Stimulated activated CD4-positive, alpha-beta T cell treated with anti-CD3 and anti-CD28 coated beads, Interleukin-4, amount 100 ng/mL, for 24 hours (primary cell): ENCODE measurements around the gene SF3B4.
A peak's percentile ranks its signal among the peaks of the same experiment; 100 is the strongest.
"Not testable (repeated sequence)": the region's sequence is repeated elsewhere in the genome, so short reads cannot be mapped to it uniquely, and the experiment has no call there.

ENCODE experiments used
- DNase-seq: peaks from one replicate; pipeline ENCODE4 v3.0.0-alpha.2; 2020

Gene SF3B4, protein sequence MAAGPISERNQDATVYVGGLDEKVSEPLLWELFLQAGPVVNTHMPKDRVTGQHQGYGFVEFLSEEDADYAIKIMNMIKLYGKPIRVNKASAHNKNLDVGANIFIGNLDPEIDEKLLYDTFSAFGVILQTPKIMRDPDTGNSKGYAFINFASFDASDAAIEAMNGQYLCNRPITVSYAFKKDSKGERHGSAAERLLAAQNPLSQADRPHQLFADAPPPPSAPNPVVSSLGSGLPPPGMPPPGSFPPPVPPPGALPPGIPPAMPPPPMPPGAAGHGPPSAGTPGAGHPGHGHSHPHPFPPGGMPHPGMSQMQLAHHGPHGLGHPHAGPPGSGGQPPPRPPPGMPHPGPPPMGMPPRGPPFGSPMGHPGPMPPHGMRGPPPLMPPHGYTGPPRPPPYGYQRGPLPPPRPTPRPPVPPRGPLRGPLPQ

DNA sequence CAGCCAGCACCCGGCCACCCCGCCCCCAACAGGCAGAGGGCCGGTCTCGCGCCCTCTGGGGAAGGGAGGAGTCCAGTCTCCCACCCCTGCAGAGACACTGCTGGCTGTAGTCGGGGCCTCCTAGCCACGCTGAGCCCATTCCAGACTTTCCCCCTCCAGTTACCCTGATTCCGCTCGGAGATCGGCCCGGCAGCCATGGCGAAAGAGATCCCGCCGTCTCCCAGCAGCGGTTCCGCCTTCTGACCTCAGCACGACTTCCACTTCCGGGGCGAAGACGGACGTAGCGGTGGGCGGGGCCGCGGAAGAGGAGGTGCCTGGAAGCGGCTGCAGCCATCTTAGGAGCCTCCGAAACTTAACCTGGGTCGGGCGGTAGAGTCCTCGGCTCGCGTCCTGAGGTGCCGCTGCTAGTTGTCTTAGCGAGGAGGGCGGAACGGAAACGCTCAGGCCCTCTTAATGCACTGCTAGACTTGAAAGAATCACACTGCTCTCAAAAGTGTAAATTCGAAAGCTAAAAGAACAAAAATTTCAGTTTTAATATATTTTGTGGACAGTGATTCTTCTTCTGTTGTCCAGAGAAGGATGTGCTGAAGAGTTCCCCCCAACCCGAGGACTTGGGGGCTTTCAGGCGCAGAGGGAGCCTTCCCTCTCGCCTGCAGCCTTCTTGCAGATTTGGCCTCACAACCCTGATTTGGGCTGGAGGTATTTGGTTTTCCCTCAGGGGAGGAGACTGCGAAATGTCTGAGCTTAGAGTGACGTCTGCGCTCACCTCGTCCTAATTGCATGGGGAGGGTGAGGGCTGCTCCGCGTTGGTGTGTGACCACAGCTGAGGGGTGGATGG is at the start of gene SF3B4:
Gene SF3B4, minus strand, starts transcription at position 241 of the 838 bp plus-strand sequence. Its CDS starts 44 bp downstream, at position 197.
- DNase-seq: peak; percentile 96

DNA sequence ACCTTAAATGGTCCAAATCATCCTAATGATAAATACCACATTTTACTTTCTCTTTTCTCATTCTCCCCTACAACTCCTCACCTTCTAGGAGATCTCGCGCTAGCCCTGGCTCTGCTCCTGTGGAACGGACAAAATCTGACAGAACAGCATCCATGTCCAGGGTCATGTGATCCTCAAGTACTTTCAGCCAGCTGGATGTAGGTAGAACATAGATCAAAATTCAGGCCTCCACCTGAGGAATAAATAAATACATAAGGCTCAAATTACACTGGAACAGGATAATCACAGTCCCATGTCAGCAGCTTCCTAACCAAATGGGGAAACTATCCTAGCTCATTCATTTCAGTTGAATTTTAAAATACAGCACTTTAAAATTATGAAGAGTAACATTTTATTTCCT is 49.7 kb upstream of the SF3B4 start:
- no peak for DNase-seq

GRCh38 chr1:149972547-149972946 is 44.9 kb upstream of the SF3B4 start:
- DNase-seq: no peak

- DNase-seq: no peak
Measured at GRCh38 chr1:149967646-149968045, 40.0 kb upstream of the SF3B4 start.

DNA sequence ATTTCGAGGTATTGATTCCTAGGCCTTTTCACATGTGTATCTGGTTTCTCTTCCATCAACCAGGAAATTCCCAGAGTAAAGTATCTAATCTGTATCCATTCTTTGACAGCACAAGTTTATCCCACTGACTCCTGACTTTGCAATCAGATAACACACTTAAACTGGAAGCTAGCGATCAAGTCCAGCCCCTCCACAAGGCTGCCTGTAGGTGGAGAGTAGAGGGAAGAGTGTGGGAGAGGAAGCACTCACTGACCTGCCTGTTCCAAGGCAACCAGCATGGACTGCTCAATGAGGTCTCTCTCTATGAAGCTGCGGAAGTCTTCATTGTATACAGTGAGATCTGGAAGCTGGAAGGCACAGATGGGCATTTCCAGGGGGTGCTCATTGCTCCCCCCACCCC is 39.4 kb upstream of the SF3B4 start:
- DNase-seq: no peak

DNA sequence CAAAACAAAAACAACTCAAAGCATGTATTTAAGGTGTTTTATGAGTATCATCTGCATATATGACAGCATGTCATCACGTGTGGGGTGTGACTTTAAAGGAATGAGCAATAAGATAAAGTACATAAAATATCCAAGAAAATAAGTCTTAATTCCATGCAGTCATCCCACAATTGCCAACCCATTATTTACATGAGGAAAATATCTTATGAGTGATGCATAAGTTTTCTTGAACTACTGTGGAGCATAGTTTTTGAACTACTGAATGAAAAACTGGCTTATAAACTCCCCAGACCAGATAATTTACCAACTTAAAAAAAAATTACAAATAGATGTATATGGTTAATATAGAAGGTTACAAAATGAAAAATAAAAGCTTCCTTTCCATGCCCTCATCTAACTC is 38.8 kb upstream of the SF3B4 start:
- no peak for DNase-seq

- no peak for DNase-seq
Measured at GRCh38 chr1:149965440-149965839, 37.8 kb upstream of the SF3B4 start.

DNA sequence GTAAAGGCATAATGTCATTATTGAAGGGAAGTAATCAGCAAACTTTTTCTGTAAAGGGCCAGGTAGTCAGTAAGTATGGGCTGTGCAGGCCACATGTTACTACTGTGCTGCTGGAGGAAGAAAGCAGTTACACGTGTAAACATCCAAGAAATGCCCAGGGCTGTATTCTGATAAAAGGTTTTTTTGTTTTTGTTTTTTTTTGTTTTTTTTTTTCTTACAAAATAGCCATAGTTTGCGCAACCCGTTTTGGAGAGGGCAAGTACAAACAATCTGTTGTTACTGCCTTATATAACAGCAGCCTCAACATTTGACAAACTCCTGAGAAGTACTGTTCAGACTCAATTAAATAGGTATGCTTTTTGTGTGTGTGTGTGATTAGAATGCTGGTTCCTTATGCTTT is 35.8 kb upstream of the SF3B4 start:
- no peak for DNase-seq

GRCh38 chr1:149962736-149963135 is 35.1 kb upstream of the SF3B4 start:
- no peak for DNase-seq

GRCh38 chr1:149962039-149962647 is 34.5 kb upstream of the SF3B4 start:
- peak; percentile 53 for DNase-seq

GRCh38 chr1:149957548-149957947 is 29.9 kb upstream of the SF3B4 start:
- not testable (repeated sequence) for DNase-seq

GRCh38 chr1:149949911-149950310 is 22.3 kb upstream of the SF3B4 start:
- no peak for DNase-seq

DNA sequence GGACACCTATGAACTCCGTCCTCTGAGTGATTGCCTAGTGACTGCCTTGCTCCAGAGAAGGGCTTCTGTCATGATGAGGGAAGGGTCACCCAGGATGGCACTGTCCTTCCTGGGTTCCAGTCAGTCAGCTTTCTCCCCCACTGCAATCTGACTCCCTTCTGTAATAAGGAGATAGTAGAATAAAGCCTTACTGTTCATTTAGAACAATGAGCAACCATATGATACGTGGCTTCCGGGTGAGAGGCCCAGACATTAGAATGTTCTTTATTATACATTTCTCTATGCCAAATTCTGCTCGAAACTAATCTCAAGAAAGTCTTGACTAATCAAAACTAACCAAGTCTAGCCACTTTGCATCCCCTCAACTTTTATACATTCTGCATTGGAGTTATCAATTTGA is 17.6 kb upstream of the SF3B4 start:
- no peak for DNase-seq

DNA sequence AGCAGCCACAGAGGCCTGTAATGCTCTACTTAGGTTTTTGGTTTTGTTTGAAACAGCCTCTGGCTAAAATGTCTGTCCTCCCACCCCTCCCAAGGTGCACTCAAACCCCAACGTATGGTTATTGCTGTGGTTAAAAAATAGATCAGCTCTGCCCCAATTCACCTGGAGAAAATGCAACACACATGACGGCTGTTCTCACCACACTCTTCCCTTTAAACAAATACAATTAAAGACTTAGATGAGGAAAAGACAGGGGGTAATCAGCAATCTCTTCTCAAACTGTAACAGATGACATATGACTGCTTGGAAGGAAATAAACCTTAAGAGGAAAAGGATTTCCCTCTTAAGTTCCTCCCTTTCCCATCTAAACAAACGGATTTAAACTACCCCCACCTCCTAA is 15.3 kb upstream of the SF3B4 start:
- DNase-seq: no peak

DNA sequence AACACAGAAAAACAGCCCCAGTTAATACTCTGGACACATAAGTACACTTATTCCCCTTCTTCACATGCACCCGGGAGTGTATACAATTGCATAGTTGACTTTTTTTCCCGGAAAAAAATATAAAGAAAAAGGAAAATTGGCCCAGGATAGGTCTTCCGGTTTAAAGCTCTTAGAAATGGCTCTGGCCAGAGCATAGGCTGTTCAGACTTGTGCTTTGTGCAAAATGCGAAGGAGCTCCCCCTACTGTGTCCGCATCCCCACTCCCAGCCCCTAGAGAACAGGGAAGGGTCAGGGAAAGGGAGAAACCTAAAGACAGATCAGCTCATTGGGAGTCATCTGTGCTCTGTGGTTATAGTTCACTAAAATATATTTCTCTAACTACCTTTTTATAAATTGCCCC is 14.6 kb upstream of the SF3B4 start:
- no peak for DNase-seq

DNA sequence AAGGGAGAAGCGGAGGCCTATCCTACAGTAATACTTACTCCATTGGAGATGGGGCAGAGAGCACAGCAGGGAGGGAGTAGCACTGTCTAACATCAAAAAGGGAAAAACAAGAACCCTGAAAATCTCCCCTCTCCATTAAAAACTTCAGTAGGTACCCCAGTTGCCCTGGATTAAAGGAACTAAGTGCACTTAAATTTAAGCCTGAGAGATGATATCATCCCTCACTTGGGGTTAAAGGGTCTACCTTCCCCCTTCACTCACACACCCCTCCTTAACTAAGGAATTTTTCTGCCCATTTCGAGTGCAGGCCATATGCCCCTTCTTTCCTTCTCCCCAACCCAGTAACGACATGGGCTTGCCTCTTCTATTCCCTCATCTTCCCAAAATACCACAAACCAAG is 12.8 kb upstream of the SF3B4 start:
- DNase-seq: no peak

DNA sequence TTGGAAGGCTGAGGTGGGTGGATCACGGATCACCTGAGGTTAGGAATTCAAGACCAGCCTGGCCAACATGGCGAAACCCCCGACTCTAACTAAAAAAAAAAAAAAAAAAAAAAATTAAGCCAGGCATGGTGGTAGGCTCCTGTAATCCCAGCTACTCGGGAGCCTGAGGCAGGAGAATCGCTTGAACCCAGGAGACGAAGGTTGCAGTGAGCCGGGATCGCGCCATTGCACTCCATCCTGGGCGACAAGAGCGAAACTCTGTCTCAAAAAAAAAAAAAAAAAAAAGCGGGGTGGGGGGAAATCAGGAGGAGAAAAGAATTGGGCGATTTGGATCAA is 11.0 kb upstream of the SF3B4 start:
- DNase-seq: not testable (repeated sequence)

- peak; percentile 31 for DNase-seq
Measured at GRCh38 chr1:149937759-149938158, 10.2 kb upstream of the SF3B4 start.

DNA sequence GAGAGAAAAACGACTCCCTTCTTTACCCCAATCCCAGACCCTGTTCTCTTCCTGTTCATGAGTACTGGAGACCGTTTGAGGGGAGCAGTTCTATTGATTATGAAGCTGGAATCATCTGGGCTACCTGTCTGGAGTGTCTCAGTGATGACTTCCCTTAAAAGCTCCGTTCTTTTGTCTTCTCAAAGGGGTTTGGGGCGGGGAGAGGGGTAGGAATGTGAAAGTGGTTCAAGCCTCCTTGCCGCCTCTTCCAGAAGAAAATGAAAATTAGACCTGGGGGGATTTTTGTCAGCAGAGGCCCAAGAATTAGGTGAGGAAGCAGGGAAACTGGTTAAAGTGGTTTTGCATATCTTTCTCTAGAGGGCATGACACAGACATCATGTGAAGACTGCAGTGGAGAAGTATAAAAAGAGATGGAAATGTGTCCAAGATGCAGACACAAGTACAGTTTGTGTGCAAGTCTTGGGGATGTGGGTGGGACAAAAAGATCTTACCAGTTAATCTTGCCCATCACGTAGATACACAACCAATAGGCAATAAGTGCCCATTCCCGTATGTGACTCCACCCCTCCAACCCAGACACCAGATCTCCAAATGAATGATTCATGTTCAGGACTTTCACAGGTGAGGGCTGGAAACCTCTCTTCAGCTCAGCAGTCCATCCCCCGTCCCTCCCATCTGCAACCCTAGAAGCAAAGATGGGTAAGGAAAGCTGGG is 9.5 kb upstream of the SF3B4 start:
- DNase-seq: no peak

DNA sequence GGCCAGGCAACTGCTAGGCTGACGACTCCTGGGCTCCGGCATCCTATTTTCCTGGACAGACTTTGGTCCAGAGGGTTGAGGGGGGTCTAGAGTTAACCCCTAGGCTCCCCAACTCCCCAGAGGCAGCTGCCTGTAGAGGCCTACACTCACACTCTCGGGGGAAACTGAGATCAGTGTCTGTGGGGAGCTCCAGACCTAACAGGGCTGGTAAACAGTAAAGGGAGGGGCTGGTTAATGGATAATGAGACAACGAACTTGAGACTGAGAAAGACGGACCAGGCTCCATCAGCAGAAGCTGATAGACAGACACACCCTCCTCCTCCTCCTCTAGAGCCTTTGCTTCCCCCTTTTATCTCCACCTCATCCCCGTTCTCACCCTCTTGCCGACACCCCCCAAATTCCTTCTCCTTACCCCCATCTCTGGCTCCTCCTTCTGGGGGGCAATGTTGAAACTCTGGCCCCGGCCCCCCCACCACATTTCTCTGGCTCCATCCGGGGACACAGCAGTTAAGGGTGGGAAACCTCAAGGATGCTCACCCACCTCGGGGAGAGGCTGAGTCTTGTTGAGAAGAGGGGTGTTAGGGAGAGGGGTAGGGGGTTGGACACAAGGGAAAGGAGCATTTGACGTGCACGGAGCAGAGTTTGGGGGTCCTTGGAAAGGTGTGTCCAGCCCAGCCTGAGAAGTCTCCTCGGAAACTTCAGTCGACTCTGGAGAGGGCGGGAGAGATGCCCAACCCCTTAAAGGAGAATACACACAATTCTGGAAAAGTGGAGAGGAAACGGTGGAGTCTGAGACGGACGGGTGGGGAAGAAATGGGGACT is 8.8 kb upstream of the SF3B4 start, which contains the start of gene MTMR11:
Gene MTMR11, minus strand, starts transcription at position 710 of the 822 bp plus-strand sequence. Its CDS starts 232 bp downstream, at position 478.
- DNase-seq: no peak

DNA sequence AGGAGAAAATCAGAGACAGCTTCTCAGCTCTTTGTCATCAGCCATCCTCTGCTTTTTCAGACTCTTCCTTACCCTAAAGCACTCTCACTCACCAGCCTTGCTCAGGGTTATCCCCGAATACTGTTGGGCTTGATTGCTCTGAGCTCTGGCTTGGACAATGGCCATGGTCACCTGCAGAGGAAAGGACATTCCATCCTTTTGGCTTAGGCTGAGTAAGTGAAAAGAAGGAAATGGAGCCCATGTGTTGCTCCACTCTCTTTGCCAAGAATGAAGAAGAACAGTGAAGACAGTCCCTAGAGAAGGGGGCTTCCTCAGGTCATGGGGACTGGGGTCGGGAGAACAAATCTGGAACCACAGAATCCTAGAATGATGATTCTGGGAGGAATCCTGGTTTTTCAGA is 6.8 kb upstream of the SF3B4 start:
- no peak for DNase-seq

DNA sequence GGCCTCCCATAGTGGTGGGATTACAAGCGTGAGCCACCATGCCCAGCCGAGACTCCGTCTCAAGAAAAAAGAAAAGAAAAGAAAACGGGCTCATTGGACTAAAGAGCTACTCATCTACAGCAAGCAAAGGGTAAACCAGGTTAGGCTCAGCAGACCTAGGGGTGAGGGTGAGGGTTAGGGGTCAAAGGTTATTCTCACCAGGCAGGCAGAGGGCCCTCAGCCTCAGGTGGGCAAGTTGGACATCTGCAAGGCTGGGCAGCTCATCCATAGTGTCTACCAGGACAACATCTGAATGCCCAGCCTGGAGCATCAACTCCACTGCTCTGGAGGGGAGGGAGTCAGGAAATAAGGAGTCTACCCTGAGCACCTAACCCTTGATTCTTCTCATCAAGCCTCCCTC is 5.6 kb upstream of the SF3B4 start:
- no peak for DNase-seq
